Esophagus muscularis mucosa (tissue), 4 donors: ENCODE measurements around the gene RBMS3.

Experiments used
- CTCF ChIP-seq, 3 experiments: fragments of 200-600 bp in 2 of 3; fragments of 450-650 bp in 1 of 3; sonication (generic) in 2 of 3; IDR thresholded peaks; one replicate each; pipeline ENCODE4 v1.5.1; 2017 to 2019; ENCODE audit warnings: antibody characterized with exemption in 3 of 3, mild to moderate bottlenecking in 2 of 3, moderate library complexity in 1 of 3
- EP300 ChIP-seq: sonication (generic); formaldehyde crosslinking; IDR thresholded peaks from one replicate; pipeline ENCODE4 v1.6.1; 2017; ENCODE audit warnings: antibody characterized with exemption
- POLR2A ChIP-seq: fragments of 450-650 bp; IDR thresholded peaks from one replicate; pipeline ENCODE4 v1.6.1; 2017; ENCODE audit warnings: antibody characterized with exemption, moderate library complexity, mild to moderate bottlenecking, low read depth
- POLR2AphosphoS5 ChIP-seq, 2 donors: sonication (generic); formaldehyde crosslinking; IDR thresholded peaks; one replicate each; pipeline ENCODE4 v1.6.1; 2017; ENCODE audit warnings: antibody characterized with exemption in 2 of 2

GRCh38 chr3:29349049-29349448, 68.2 kb downstream of the RBMS3 start:
- TF ChIP-seq CTCF (IDR thresholded peaks at IDR 0.05) (no peak), POLR2A (no peak), POLR2AphosphoS5 (IDR thresholded peaks at IDR 0.05) (no peak), EP300 (no peak)
